Large intestine (tissue), 3 donors: ENCODE measurements around the gene C11orf86. TPM values are rescaled to one million over a fixed set of nuclear protein-coding genes. Genes with fewer than 3 reads are reported as not detected.
"Not testable (repeated sequence)": the region's sequence is repeated elsewhere in the genome, so short reads cannot be mapped to it uniquely, and the experiment has no call there.

Experiments used
- DNase-seq, 2 donors: peaks; one replicate each; pipeline versions ENCODE4 v3.0.0 to v3.0.0-alpha.2; 2013
- H3K27ac ChIP-seq: one replicate; pipeline ENCODE4 v1.5.1; 2013; ENCODE audit warnings: low read length
- H3K27me3 ChIP-seq: 2 replicates; pipeline ENCODE4 v1.6.1; 2013; ENCODE audit warnings: low read length; ENCODE audit not compliant: control insufficient read depth, insufficient read depth
- H3K36me3 ChIP-seq: 2 replicates; pipeline ENCODE4 v1.6.1; 2013; ENCODE audit warnings: low read length; ENCODE audit not compliant: control insufficient read depth, insufficient read depth
- H3K4me1 ChIP-seq: one replicate; pipeline ENCODE4 v1.6.1; 2013; ENCODE audit warnings: low read length; ENCODE audit not compliant: control insufficient read depth, insufficient read depth
- H3K4me3 ChIP-seq: one replicate; pipeline ENCODE4 v1.5.1; 2013; ENCODE audit warnings: low read length
- H3K9me3 ChIP-seq: one replicate; pipeline ENCODE4 v1.6.1; 2013; ENCODE audit warnings: mild to moderate bottlenecking, low read depth, low read length, moderate library complexity; ENCODE audit not compliant: control insufficient read depth
- WGBS: methylation state at CpG from one replicate; pipeline ENCODE4 v1.1.5; 2013; ENCODE audit warnings: low lambda C conversion rate; ENCODE audit not compliant: insufficient coverage; 5-methylcytosine and 5-hydroxymethylcytosine counted together
- polyA plus RNA-seq: library from polyadenylated mRNA; unstranded; fragments of 120-200 nt; gene quantifications from one replicate; pipeline ENCODE4 v1.2.1, GENCODE V29; 2013

C11orf86 gene
- polyA plus RNA-seq, 1 donor, result 16.0 TPM

- H3K9me3 ChIP-seq, H3K27me3 ChIP-seq, H3K36me3 ChIP-seq, DNase-seq, H3K4me3 ChIP-seq, H3K4me1 ChIP-seq, H3K27ac ChIP-seq: not testable (repeated sequence)
- no CpG with 5 or more reads among the region's 28 CpGs for WGBS
Measured at GRCh38 chr11:66988741-66989140, 13.6 kb downstream of the C11orf86 start.

DNA sequence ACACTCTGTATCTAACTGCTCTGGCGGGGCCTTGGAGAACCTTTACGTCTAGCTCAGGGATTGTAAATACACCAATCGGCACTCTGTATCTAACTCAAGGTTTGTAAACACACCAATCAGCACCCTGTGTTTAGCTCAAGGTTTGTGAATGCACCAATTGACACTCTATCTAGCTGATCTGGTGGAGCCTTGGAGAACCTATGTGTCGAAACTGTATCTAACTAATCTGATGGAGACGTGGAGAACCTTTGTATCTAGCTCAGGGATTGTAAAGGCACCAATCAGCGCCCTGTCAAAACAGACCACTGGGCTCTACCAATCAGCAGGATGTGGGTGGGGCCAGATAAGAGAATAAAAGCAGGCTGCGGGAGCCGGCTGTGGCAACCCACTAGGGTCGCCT is 14.3 kb downstream of the C11orf86 start:
- not testable (repeated sequence) for H3K36me3 ChIP-seq, DNase-seq, H3K27ac ChIP-seq, H3K4me1 ChIP-seq, H3K4me3 ChIP-seq, H3K27me3 ChIP-seq, H3K9me3 ChIP-seq
- WGBS, result no CpG with 5 or more reads among the region's 9 CpGs

- no peak for DNase-seq
- Histone ChIP-seq H3K9me3 (no peaks in the 10 kb centered on the region), H3K4me1 (no peaks in the 10 kb centered on the region), H3K27me3 (no peaks in the 10 kb centered on the region), H3K4me3 (no peak overlapping the region), H3K36me3 (no peaks in the 10 kb centered on the region), H3K27ac (no peak overlapping the region)
- WGBS, result 58% methylated on average over 2 of the region's 2 CpGs
Measured at GRCh38 chr11:66992041-66992440, 16.9 kb downstream of the C11orf86 start.

- Histone ChIP-seq H3K27me3 (no peaks in the 10 kb centered on the region), H3K4me1 (no peaks in the 10 kb centered on the region), H3K9me3 (no peaks in the 10 kb centered on the region), H3K36me3 (no peaks in the 10 kb centered on the region), H3K27ac (no peak overlapping the region), H3K4me3 (no peak overlapping the region)
- WGBS, result 100% methylated on average over 1 of the region's 8 CpGs
- no peak for DNase-seq
Measured at GRCh38 chr11:66996609-66997273, 21.6 kb downstream of the C11orf86 start.

- no peak overlapping the region for H3K27ac ChIP-seq
- H3K36me3 ChIP-seq, result no peaks in the 10 kb centered on the region
- WGBS, result 93% methylated on average over 3 of the region's 7 CpGs
- H3K9me3 ChIP-seq, result no peaks in the 10 kb centered on the region
- H3K4me1 ChIP-seq, result no peaks in the 10 kb centered on the region
- DNase-seq, result no peak
- no peak overlapping the region for H3K4me3 ChIP-seq
- no peaks in the 10 kb centered on the region for H3K27me3 ChIP-seq
Measured at GRCh38 chr11:66999555-66999954, 24.5 kb downstream of the C11orf86 start.

- Histone ChIP-seq H3K4me3 (no peak overlapping the region), H3K27me3 (no peaks in the 10 kb centered on the region), H3K27ac (no peak overlapping the region), H3K36me3 (no peaks in the 10 kb centered on the region), H3K9me3 (no peaks in the 10 kb centered on the region), H3K4me1 (no peaks in the 10 kb centered on the region)
- no peak for DNase-seq
- WGBS, result no CpG with 5 or more reads among the region's 5 CpGs
Measured at GRCh38 chr11:67001332-67001731, 26.2 kb downstream of the C11orf86 start.

GRCh38 chr11:67002297-67002913 is 27.3 kb downstream of the C11orf86 start:
- H3K27ac ChIP-seq, result no peak overlapping the region
- H3K4me1 ChIP-seq, result no peaks in the 10 kb centered on the region
- no peak for DNase-seq
- H3K4me3 ChIP-seq, result no peak overlapping the region
- 83% methylated on average over 1 of the region's 8 CpGs for WGBS
- H3K9me3 ChIP-seq, result no peaks in the 10 kb centered on the region
- H3K36me3 ChIP-seq, result no peaks in the 10 kb centered on the region
- H3K27me3 ChIP-seq, result no peaks in the 10 kb centered on the region

GRCh38 chr11:67002921-67003411 is 27.9 kb downstream of the C11orf86 start:
- no peaks in the 10 kb centered on the region for H3K4me1 ChIP-seq
- no peaks in the 10 kb centered on the region for H3K9me3 ChIP-seq
- no peaks in the 10 kb centered on the region for H3K27me3 ChIP-seq
- DNase-seq, result peak in 1 of 2 donors; percentile 40
- no peaks in the 10 kb centered on the region for H3K36me3 ChIP-seq
- no peak overlapping the region for H3K27ac ChIP-seq
- H3K4me3 ChIP-seq, result no peak overlapping the region
- 100% methylated on average over 1 of the region's 5 CpGs for whole genome bisulfite sequencing

DNA sequence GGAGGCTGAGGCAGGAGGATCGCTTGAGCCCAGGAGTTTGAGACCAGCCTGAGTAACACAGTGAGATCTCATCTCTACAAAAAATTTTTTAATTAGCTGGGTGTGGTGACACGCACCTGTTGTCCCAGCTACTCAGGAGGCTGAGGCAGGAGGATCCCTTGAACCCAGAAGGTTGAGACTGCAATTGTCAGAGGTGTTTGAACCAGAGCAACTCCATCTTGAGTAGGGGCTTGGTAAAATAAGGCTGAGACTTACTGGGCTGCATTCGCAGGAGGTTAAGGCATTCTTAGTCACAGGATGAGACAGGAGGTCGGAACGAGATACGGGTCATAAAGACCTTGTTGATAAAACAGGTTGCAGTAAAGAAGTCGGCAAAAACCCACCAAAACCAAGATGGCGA is 30.1 kb downstream of the C11orf86 start:
- H3K9me3 ChIP-seq, H3K27me3 ChIP-seq, H3K4me3 ChIP-seq, DNase-seq, H3K27ac ChIP-seq, H3K4me1 ChIP-seq, H3K36me3 ChIP-seq: not testable (repeated sequence)
- WGBS, result no CpG with 5 or more reads among the region's 8 CpGs

GRCh38 chr11:67006029-67006884 is 31.2 kb downstream of the C11orf86 start:
- WGBS, result 67% methylated on average over 1 of the region's 14 CpGs
- Histone ChIP-seq H3K9me3 (no peaks in the 10 kb centered on the region), H3K36me3 (no peaks in the 10 kb centered on the region), H3K4me3 (no peak overlapping the region), H3K27ac (no peak overlapping the region), H3K4me1 (no peaks in the 10 kb centered on the region), H3K27me3 (no peaks in the 10 kb centered on the region)
- no peak for DNase-seq
